Raji (cell line): Measurements from ENCODE around the gene HABP4.

Experiments used
- POLR2A ChIP-seq: IDR thresholded peaks from 2 replicates; pipeline ENCODE4 v1.6.1; 2011; ENCODE audit warnings: low read depth, low read length, control low read depth; ENCODE audit not compliant: insufficient read depth

Gene HABP4

GRCh38 chr9:96496368-96497116, 46.6 kb downstream of the HABP4 start:
- no peak for TF ChIP-seq POLR2A

- no peak for TF ChIP-seq POLR2A
Observed at GRCh38 chr9:96497117-96497399, 47.1 kb downstream of the HABP4 start.

GRCh38 chr9:96498796-96499195, 48.8 kb downstream of the HABP4 start:
- no peak for TF ChIP-seq POLR2A

GRCh38 chr9:96499257-96499656, 49.3 kb downstream of the HABP4 start:
- TF ChIP-seq POLR2A, result no peak

GRCh38 chr9:96500696-96501632, 51.0 kb downstream of the HABP4 start:
- no peak for TF ChIP-seq POLR2A

GRCh38 chr9:96501633-96502538, 51.9 kb downstream of the HABP4 start:
- TF ChIP-seq POLR2A, result no peak

- no peak for TF ChIP-seq POLR2A
Observed at GRCh38 chr9:96502539-96503373, 52.8 kb downstream of the HABP4 start.

GRCh38 chr9:96503918-96504317, 53.9 kb downstream of the HABP4 start:
- no peak for TF ChIP-seq POLR2A

- TF ChIP-seq POLR2A, result no peak
Observed at GRCh38 chr9:96505316-96505991, 55.5 kb downstream of the HABP4 start.

GRCh38 chr9:96508227-96508940, 58.4 kb downstream of the HABP4 start:
- no peak for TF ChIP-seq POLR2A

GRCh38 chr9:96509026-96509425, 59.1 kb downstream of the HABP4 start:
- TF ChIP-seq POLR2A, result no peak

- no peak for TF ChIP-seq POLR2A
Observed at GRCh38 chr9:96509848-96510247, 59.9 kb downstream of the HABP4 start.

- TF ChIP-seq POLR2A, result no peak
Observed at GRCh38 chr9:96510258-96510657, 60.3 kb downstream of the HABP4 start.
